ENCODE measurements around the gene CNTNAP3B. TPM values are rescaled to one million over a fixed set of nuclear protein-coding genes. Genes with fewer than 3 reads are reported as not detected.
"Not testable (repeated sequence)": the region's sequence is repeated elsewhere in the genome, so short reads cannot be mapped to it uniquely, and the experiment has no call there.

CNTNAP3B gene
- total RNA-seq, 1 experiment from 2014 or later: 4.7 TPM

- not testable (repeated sequence) for H2BK12ac ChIP-seq (ENCODE audit: insufficient read length, low read depth, low read length); H3K27me3 ChIP-seq (ENCODE audit: insufficient read depth, low read length); H4K5ac ChIP-seq (ENCODE audit: insufficient read length, low read depth, low read length); H2AFZ ChIP-seq (ENCODE audit: low read length); H4K91ac ChIP-seq (ENCODE audit: insufficient read length, low read depth, low read length); H3K27ac Mint-ChIP-seq; H3K4me3 Mint-ChIP-seq; H2BK20ac ChIP-seq (ENCODE audit: low read depth, low read length, poor library complexity, severe bottlenecking); H3K9me3 Mint-ChIP-seq; DNase-seq; H3K79me1 ChIP-seq (ENCODE audit: insufficient read depth, low read depth, low read length, poor library complexity, severe bottlenecking); H2AK5ac ChIP-seq (ENCODE audit: insufficient read length, low read length); H3K36me3 Mint-ChIP-seq (ENCODE audit: insufficient read depth in 1 of 3, low read depth in 3 of 3); H3T11ph ChIP-seq (ENCODE audit: low read length); H3K9ac ChIP-seq (ENCODE audit: extremely low read depth, insufficient read length, low read length); H4K20me1 ChIP-seq (ENCODE audit: control insufficient read depth, insufficient read depth, insufficient read length); H2BK5ac ChIP-seq (ENCODE audit: insufficient read length, low read length); H3K4ac ChIP-seq (ENCODE audit: low read depth, low read length); H2BK15ac ChIP-seq (ENCODE audit: low read depth, low read length); H3K27ac ChIP-seq (ENCODE audit: insufficient read length, low read depth, low read length); H3K56ac ChIP-seq (ENCODE audit: insufficient read length, low read depth, low read length); H3K14ac ChIP-seq (ENCODE audit: insufficient read depth, low read length); H3K4me1 Mint-ChIP-seq; H3K27me3 Mint-ChIP-seq (ENCODE audit: low read depth); H3K23me2 ChIP-seq (ENCODE audit: insufficient read length, low read depth, low read length, poor library complexity, severe bottlenecking); H3K23ac ChIP-seq (ENCODE audit: insufficient read length, low read depth, low read length); H3K18ac ChIP-seq (ENCODE audit: insufficient read length, low read depth, low read length); H3K9me3 ChIP-seq (ENCODE audit: control insufficient read depth, low read depth, low read length); H3K79me2 ChIP-seq (ENCODE audit: insufficient read depth, low read length); H2BK120ac ChIP-seq (ENCODE audit: low read depth, low read length, poor library complexity, severe bottlenecking); H3K4me1 ChIP-seq (ENCODE audit: insufficient read depth, low read length); H4K8ac ChIP-seq (replicated peaks; ENCODE audit: insufficient read length, low read depth, low read length); H3K4me2 ChIP-seq (ENCODE audit: insufficient read depth, insufficient read length, low read length)
- no CpG with 5 or more reads among the region's 6 CpGs for WGBS (ENCODE audit: extremely low coverage, insufficient read length, low lambda C conversion rate)
Observed at GRCh38 chr9:41902762-41903161, 226.5 kb downstream of the CNTNAP3B start.

GRCh38 chr9:41898720-41899343, 230.4 kb downstream of the CNTNAP3B start:
- H2BK15ac ChIP-seq (ENCODE audit: low read depth, low read length); H3K18ac ChIP-seq (ENCODE audit: insufficient read length, low read depth, low read length); H3K4me1 Mint-ChIP-seq; H3K9ac ChIP-seq (ENCODE audit: extremely low read depth, insufficient read length, low read length); H3K4me1 ChIP-seq (ENCODE audit: insufficient read depth, low read length); DNase-seq; H3K9me3 ChIP-seq (ENCODE audit: control insufficient read depth, low read depth, low read length); H3K23me2 ChIP-seq (ENCODE audit: insufficient read length, low read depth, low read length, poor library complexity, severe bottlenecking); H3K23ac ChIP-seq (ENCODE audit: insufficient read length, low read depth, low read length); H3K4me2 ChIP-seq (ENCODE audit: insufficient read depth, insufficient read length, low read length); H2AK5ac ChIP-seq (ENCODE audit: insufficient read length, low read length); H3K27ac ChIP-seq (ENCODE audit: insufficient read length, low read depth, low read length); H3K14ac ChIP-seq (ENCODE audit: insufficient read depth, low read length); H2AFZ ChIP-seq (ENCODE audit: low read length); H4K91ac ChIP-seq (ENCODE audit: insufficient read length, low read depth, low read length); H3K27me3 ChIP-seq (ENCODE audit: insufficient read depth, low read length); H3K4me3 Mint-ChIP-seq; H3K56ac ChIP-seq (ENCODE audit: insufficient read length, low read depth, low read length); H2BK12ac ChIP-seq (ENCODE audit: insufficient read length, low read depth, low read length); H2BK120ac ChIP-seq (ENCODE audit: low read depth, low read length, poor library complexity, severe bottlenecking); H3K4ac ChIP-seq (ENCODE audit: low read depth, low read length); H3K27me3 Mint-ChIP-seq (ENCODE audit: low read depth); H2BK20ac ChIP-seq (ENCODE audit: low read depth, low read length, poor library complexity, severe bottlenecking); H3K27ac Mint-ChIP-seq; H2BK5ac ChIP-seq (ENCODE audit: insufficient read length, low read length); H3K79me2 ChIP-seq (ENCODE audit: insufficient read depth, low read length); H3K9me3 Mint-ChIP-seq; H3K36me3 Mint-ChIP-seq (ENCODE audit: insufficient read depth in 1 of 3, low read depth in 3 of 3); H3T11ph ChIP-seq (ENCODE audit: low read length); H3K79me1 ChIP-seq (ENCODE audit: insufficient read depth, low read depth, low read length, poor library complexity, severe bottlenecking); H4K5ac ChIP-seq (ENCODE audit: insufficient read length, low read depth, low read length); H4K20me1 ChIP-seq (ENCODE audit: control insufficient read depth, insufficient read depth, insufficient read length); H4K8ac ChIP-seq (replicated peaks; ENCODE audit: insufficient read length, low read depth, low read length): not testable (repeated sequence)
- WGBS (ENCODE audit: extremely low coverage, insufficient read length, low lambda C conversion rate): no CpG with 5 or more reads among the region's 46 CpGs
